Gastroesophageal sphincter (tissue), 3 donors: ENCODE data around the gene NADK.

Source experiments
- CTCF ChIP-seq, 4 experiments: fragments of 200-600 bp in 2 of 4; fragments of 450-650 bp in 2 of 4; sonication (generic) in 1 of 4; IDR thresholded peaks; one replicate each; pipeline ENCODE4 v1.5.1; 2017 to 2019; ENCODE audit warnings: antibody characterized with exemption in 4 of 4, mild to moderate bottlenecking in 2 of 4, moderate library complexity in 2 of 4
- POLR2A ChIP-seq, 2 donors: fragments of 450-650 bp; IDR thresholded peaks; one replicate each; pipeline ENCODE4 v1.6.1; 2017; ENCODE audit warnings: antibody characterized with exemption in 2 of 2, mild to moderate bottlenecking in 2 of 2, moderate library complexity in 1 of 2
- POLR2AphosphoS5 ChIP-seq: sonication (generic); formaldehyde crosslinking; IDR thresholded peaks from one replicate; pipeline ENCODE4 v1.6.1; 2017; ENCODE audit warnings: antibody characterized with exemption

GRCh38 chr1:1703796-1704195 lies 74.5 kb downstream of the NADK start:
- TF ChIP-seq POLR2AphosphoS5 = no peak
- TF ChIP-seq POLR2A (IDR thresholded peaks at IDR 0.05) = no peak
- no peak for TF ChIP-seq CTCF (IDR thresholded peaks at IDR 0.05)
